Kidney epithelial cell (primary cell): ENCODE measurements around the gene TRPV5. TPM values are rescaled to one million over a fixed set of nuclear protein-coding genes. Genes with fewer than 3 reads are reported as not detected.

ENCODE experiments used
- DNase-seq: peaks from one replicate; pipeline ENCODE4 v3.0.0-alpha.2; 2010; ENCODE audit warnings: low read depth
- H3K27me3 ChIP-seq: 2 replicates; pipeline ENCODE4 v1.6.0; 2011; ENCODE audit warnings: low read length; ENCODE audit not compliant: control insufficient read depth, insufficient read depth
- H3K36me3 ChIP-seq: 2 replicates; pipeline ENCODE4 v1.5.1; 2011; ENCODE audit warnings: low read length; ENCODE audit not compliant: control insufficient read depth, insufficient read depth
- H3K4me3 ChIP-seq: 2 replicates; pipeline ENCODE4 v1.5.1; 2011; ENCODE audit warnings: low read depth, mild to moderate bottlenecking, control low read depth, low read length
- CTCF ChIP-seq: IDR thresholded peaks from 2 replicates; pipeline ENCODE4 v1.5.1; 2011; ENCODE audit warnings: mild to moderate bottlenecking, moderate library complexity, low read length, control low read depth, inconsistent platforms; ENCODE audit not compliant: insufficient read depth, poor library complexity, severe bottlenecking
- total RNA-seq: library from RNA; depleted of rRNA; stranded (reverse); fragments of >200 nt; gene quantifications from 2 replicates; pipeline ENCODE4 v1.2.3, GENCODE V29; 2015

TRPV5 gene
- total RNA-seq, 1 donor from 2014 or later = not detected

GRCh38 chr7:142963993-142964392, 30.4 kb upstream of the TRPV5 start:
- Histone ChIP-seq H3K27me3 (no peaks in the 10 kb centered on the region), H3K4me3 (no peak overlapping the region), H3K36me3 (no peaks in the 10 kb centered on the region)
- no peak for DNase-seq
- TF ChIP-seq CTCF = no peak

- TF ChIP-seq CTCF = no peak
- Histone ChIP-seq H3K27me3 (no peaks in the 10 kb centered on the region), H3K36me3 (no peaks in the 10 kb centered on the region), H3K4me3 (no peak overlapping the region)
- DNase-seq = no peak
These were observed 29.4 kb upstream of the TRPV5 start for GRCh38 chr7:142962991-142963390.

GRCh38 chr7:142961973-142962926, 28.7 kb upstream of the TRPV5 start, which contains the start of gene KEL:
TSS of gene KEL (minus strand) at chr7:142962363. CDS start at chr7:142962206, 157 bp downstream.
- no peak for DNase-seq
- Histone ChIP-seq H3K27me3 (no peaks in the 10 kb centered on the region), H3K36me3 (no peaks in the 10 kb centered on the region), H3K4me3 (no peak within 1 kb of the TSS)
- TF ChIP-seq CTCF = no peak

- no peaks in the 10 kb centered on the region for H3K36me3 ChIP-seq
- no peak for DNase-seq
- H3K27me3 ChIP-seq = no peaks in the 10 kb centered on the region
- no peak overlapping the region for H3K4me3 ChIP-seq
- TF ChIP-seq CTCF = no peak
These were observed 28.0 kb upstream of the TRPV5 start for GRCh38 chr7:142961595-142961972.

- no peaks in the 10 kb centered on the region for H3K27me3 ChIP-seq
- no peaks in the 10 kb centered on the region for H3K36me3 ChIP-seq
- TF ChIP-seq CTCF = no peak
- DNase-seq = no peak
- H3K4me3 ChIP-seq = no peak overlapping the region
These were observed 27.5 kb upstream of the TRPV5 start for GRCh38 chr7:142960955-142961512.
